Neural cell (in vitro differentiated cells): ENCODE results near the gene DCDC2. TPM values are rescaled to one million over a fixed set of nuclear protein-coding genes. Genes with fewer than 3 reads are reported as not detected.

ENCODE experiments used
- H2AFZ ChIP-seq: fragments of 200-600, 300-800 bp; sonication (generic), shearing (Covaris generic); 2 replicates; pipeline ENCODE4 v1.6.0; 2014; ENCODE audit warnings: low read depth, mild to moderate bottlenecking, antibody characterized with exemption, low read length, moderate library complexity
- H3F3A ChIP-seq: fragments of 200-600 bp; shearing (Covaris generic); 2 replicates; pipeline ENCODE4 v1.6.1; 2016; ENCODE audit warnings: mild to moderate bottlenecking, moderate library complexity, mixed read lengths, antibody characterized with exemption, low read length; ENCODE audit not compliant: insufficient read depth, poor library complexity, severe bottlenecking
- H3K27ac ChIP-seq: fragments of 200-600, 300-800 bp; sonication (generic), shearing (Covaris generic); 2 replicates; pipeline ENCODE4 v1.5.1; 2014; ENCODE audit warnings: mild to moderate bottlenecking, low read length, moderate library complexity
- H3K27me3 ChIP-seq: fragments of 300-800, 200-600 bp; sonication (generic), shearing (Covaris generic); 2 replicates; pipeline ENCODE4 v1.6.0; 2014; ENCODE audit warnings: mild to moderate bottlenecking, low read depth, low read length, moderate library complexity; ENCODE audit not compliant: insufficient read depth
- H3K36me3 ChIP-seq: fragments of 300-800, 200-600 bp; sonication (generic), shearing (Covaris generic); 2 replicates; pipeline ENCODE4 v1.5.1; 2014; ENCODE audit warnings: mild to moderate bottlenecking, antibody characterized with exemption, low read length, moderate library complexity; ENCODE audit not compliant: insufficient read depth
- H3K4me2 ChIP-seq: fragments of 300-800, 200-600 bp; sonication (generic), shearing (Covaris generic); 2 replicates; pipeline ENCODE4 v1.6.0; 2014; ENCODE audit warnings: mild to moderate bottlenecking, low read length
- H3K4me3 ChIP-seq: fragments of 300-800, 200-600 bp; sonication (generic), shearing (Covaris generic); 2 replicates; pipeline ENCODE4 v1.5.1; 2014; ENCODE audit warnings: mild to moderate bottlenecking, low read length, moderate library complexity
- H3K79me2 ChIP-seq: fragments of 200-600 bp; shearing (Covaris generic); replicated peaks from 2 replicates; pipeline ENCODE4 v1.6.0; 2014; ENCODE audit warnings: mild to moderate bottlenecking, low read length, moderate library complexity; ENCODE audit not compliant: insufficient read depth
- H3K9ac ChIP-seq: fragments of 300-800, 200-600 bp; sonication (generic), shearing (Covaris generic); 2 replicates; pipeline ENCODE4 v1.6.1; 2016; ENCODE audit warnings: mild to moderate bottlenecking, low read length, mixed read lengths
- H3K9me2 ChIP-seq: fragments of 200-600 bp; shearing (Covaris generic); 2 replicates; pipeline ENCODE4 v1.6.1; 2016; ENCODE audit warnings: mild to moderate bottlenecking, low read length, mixed read lengths; ENCODE audit not compliant: insufficient read depth
- H3K9me3 ChIP-seq: fragments of 200-600, 300-800 bp; sonication (generic), shearing (Covaris generic); 2 replicates; pipeline ENCODE4 v1.6.1; 2016; ENCODE audit warnings: mild to moderate bottlenecking, mixed run types, low read length, moderate library complexity, mixed read lengths
- H4K20me1 ChIP-seq: fragments of 200-600 bp; shearing (Covaris generic); 2 replicates; pipeline ENCODE4 v1.6.1; 2016; ENCODE audit warnings: mild to moderate bottlenecking, mixed run types; ENCODE audit not compliant: insufficient read depth
- EP300 ChIP-seq: fragments of 450-650 bp; conservative IDR thresholded peaks from 2 replicates; pipeline ENCODE4 v1.6.1; 2014; ENCODE audit warnings: antibody characterized with exemption, mild to moderate bottlenecking, moderate library complexity; ENCODE audit not compliant: poor library complexity, severe bottlenecking
- EZH2 ChIP-seq: fragments of 200-600, 300-800 bp; shearing (Covaris generic), sonication (generic); IDR thresholded peaks from 2 replicates; pipeline ENCODE4 v1.6.1; 2014; ENCODE audit warnings: antibody characterized with exemption, low read length, borderline replicate concordance, mild to moderate bottlenecking; ENCODE audit not compliant: insufficient read depth, poor library complexity, severe bottlenecking
- MXI1 ChIP-seq: fragments of 450-650 bp; conservative IDR thresholded peaks from 2 replicates; pipeline ENCODE4 v1.6.1; 2014; ENCODE audit warnings: antibody characterized with exemption, mild to moderate bottlenecking; ENCODE audit not compliant: poor library complexity, severe bottlenecking
- POLR2AphosphoS5 ChIP-seq: IDR thresholded peaks from 2 replicates; pipeline ENCODE4 v1.6.1; 2012
- RAD21 ChIP-seq: fragments of 450-650 bp; conservative IDR thresholded peaks from 2 replicates; pipeline ENCODE4 v1.6.1; 2014; ENCODE audit warnings: antibody characterized with exemption, mild to moderate bottlenecking, moderate library complexity
- SMC3 ChIP-seq: fragments of 450-650 bp; conservative IDR thresholded peaks from 2 replicates; pipeline ENCODE4 v1.6.1; 2014; ENCODE audit warnings: antibody characterized with exemption, mild to moderate bottlenecking, moderate library complexity; ENCODE audit not compliant: poor library complexity
- TAF1 ChIP-seq: IDR thresholded peaks from 2 replicates; pipeline ENCODE4 v1.6.1; 2012; ENCODE audit warnings: low read depth
- polyA plus RNA-seq: library from polyadenylated mRNA; depleted of rRNA; stranded (reverse); fragments of >200 nt; gene quantifications from 2 replicates; pipeline ENCODE4 v1.2.3, GENCODE V29; 2014
- TF ChIP-seq, protein P1 (sequence below): IDR thresholded peaks from 2 replicates; pipeline ENCODE4 v1.6.1; 2012; ENCODE audit warnings: borderline replicate concordance
- TF ChIP-seq, protein P2 (sequence below): fragments of 450-650 bp; IDR thresholded peaks from 2 replicates; pipeline ENCODE4 v1.5.1; 2014; ENCODE audit warnings: antibody characterized with exemption, mild to moderate bottlenecking, moderate library complexity; ENCODE audit not compliant: poor library complexity, severe bottlenecking

The DCDC2 gene
- polyA plus RNA-seq, 1 donor from 2014 or later, result 0.57 TPM

DNA sequence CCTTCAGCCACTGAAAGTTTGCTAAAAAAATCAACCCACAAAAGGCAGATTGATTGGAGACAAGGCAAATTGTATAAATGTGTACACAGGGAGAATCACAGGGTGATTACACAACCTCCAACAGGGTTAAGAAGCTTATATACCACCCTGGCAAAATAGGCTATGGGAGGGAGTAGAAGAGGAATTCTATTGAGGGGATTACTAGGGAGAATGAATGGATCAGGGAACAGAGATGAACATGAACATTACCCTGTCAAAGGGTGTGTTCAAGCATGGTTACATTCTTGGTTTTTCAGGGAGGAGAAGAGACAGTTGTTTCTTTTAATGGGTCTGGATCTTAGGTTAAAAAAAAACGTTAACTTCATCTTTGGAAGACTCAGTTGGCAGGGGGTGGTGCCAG is 39.8 kb upstream of the DCDC2 start:
- Histone ChIP-seq H2AFZ (no peak overlapping the region), H3K4me3 (no peak overlapping the region), H3K9ac (no peak overlapping the region), H3K36me3 (no peaks in the 10 kb centered on the region), H3K9me3 (no peaks in the 10 kb centered on the region), H3F3A (no peaks in the 10 kb centered on the region), H4K20me1 (no peaks in the 10 kb centered on the region), H3K27ac (no peak overlapping the region), H3K4me2 (no peak overlapping the region), H3K79me2 (no peaks in the 10 kb centered on the region), H3K9me2 (no peaks in the 10 kb centered on the region), H3K27me3 (no peaks in the 10 kb centered on the region)
- no peak for TF ChIP-seq EP300
- TF ChIP-seq, protein P1, sequence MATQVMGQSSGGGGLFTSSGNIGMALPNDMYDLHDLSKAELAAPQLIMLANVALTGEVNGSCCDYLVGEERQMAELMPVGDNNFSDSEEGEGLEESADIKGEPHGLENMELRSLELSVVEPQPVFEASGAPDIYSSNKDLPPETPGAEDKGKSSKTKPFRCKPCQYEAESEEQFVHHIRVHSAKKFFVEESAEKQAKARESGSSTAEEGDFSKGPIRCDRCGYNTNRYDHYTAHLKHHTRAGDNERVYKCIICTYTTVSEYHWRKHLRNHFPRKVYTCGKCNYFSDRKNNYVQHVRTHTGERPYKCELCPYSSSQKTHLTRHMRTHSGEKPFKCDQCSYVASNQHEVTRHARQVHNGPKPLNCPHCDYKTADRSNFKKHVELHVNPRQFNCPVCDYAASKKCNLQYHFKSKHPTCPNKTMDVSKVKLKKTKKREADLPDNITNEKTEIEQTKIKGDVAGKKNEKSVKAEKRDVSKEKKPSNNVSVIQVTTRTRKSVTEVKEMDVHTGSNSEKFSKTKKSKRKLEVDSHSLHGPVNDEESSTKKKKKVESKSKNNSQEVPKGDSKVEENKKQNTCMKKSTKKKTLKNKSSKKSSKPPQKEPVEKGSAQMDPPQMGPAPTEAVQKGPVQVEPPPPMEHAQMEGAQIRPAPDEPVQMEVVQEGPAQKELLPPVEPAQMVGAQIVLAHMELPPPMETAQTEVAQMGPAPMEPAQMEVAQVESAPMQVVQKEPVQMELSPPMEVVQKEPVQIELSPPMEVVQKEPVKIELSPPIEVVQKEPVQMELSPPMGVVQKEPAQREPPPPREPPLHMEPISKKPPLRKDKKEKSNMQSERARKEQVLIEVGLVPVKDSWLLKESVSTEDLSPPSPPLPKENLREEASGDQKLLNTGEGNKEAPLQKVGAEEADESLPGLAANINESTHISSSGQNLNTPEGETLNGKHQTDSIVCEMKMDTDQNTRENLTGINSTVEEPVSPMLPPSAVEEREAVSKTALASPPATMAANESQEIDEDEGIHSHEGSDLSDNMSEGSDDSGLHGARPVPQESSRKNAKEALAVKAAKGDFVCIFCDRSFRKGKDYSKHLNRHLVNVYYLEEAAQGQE, result no peak
- TF ChIP-seq, protein P2, sequence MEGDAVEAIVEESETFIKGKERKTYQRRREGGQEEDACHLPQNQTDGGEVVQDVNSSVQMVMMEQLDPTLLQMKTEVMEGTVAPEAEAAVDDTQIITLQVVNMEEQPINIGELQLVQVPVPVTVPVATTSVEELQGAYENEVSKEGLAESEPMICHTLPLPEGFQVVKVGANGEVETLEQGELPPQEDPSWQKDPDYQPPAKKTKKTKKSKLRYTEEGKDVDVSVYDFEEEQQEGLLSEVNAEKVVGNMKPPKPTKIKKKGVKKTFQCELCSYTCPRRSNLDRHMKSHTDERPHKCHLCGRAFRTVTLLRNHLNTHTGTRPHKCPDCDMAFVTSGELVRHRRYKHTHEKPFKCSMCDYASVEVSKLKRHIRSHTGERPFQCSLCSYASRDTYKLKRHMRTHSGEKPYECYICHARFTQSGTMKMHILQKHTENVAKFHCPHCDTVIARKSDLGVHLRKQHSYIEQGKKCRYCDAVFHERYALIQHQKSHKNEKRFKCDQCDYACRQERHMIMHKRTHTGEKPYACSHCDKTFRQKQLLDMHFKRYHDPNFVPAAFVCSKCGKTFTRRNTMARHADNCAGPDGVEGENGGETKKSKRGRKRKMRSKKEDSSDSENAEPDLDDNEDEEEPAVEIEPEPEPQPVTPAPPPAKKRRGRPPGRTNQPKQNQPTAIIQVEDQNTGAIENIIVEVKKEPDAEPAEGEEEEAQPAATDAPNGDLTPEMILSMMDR, result no peak
- no peak for TF ChIP-seq MXI1
- no peak for TF ChIP-seq EZH2
- no peak for TF ChIP-seq TAF1
- TF ChIP-seq RAD21, result no peak
- no peak for TF ChIP-seq POLR2AphosphoS5
- TF ChIP-seq SMC3, result no peak

DNA sequence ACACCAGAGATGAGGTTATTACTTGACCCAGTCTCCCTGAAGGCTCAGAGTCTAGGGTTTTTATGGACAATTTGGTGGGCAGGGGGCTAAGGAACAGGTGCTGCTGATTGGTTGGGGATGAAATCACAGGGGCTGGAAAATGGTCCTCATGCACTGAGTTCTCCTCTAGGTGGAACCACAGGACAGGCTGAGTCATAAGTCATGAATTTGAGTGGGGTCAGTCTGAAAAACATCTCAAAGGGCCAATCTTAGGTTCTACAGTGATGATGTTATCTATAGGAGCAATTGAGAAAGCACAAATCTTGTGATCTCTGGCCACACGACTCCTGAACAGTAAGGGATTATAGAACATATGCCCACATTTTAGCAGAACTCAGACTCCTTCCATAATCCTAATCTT is 39.0 kb upstream of the DCDC2 start:
- H3K9me3 ChIP-seq, result no peaks in the 10 kb centered on the region
- H3K27me3 ChIP-seq, result no peaks in the 10 kb centered on the region
- no peak overlapping the region for H3K4me2 ChIP-seq
- no peaks in the 10 kb centered on the region for H3F3A ChIP-seq
- no peaks in the 10 kb centered on the region for H3K36me3 ChIP-seq
- no peak overlapping the region for H3K9ac ChIP-seq
- no peak overlapping the region for H3K4me3 ChIP-seq
- H3K79me2 ChIP-seq, result no peaks in the 10 kb centered on the region
- H3K9me2 ChIP-seq, result no peaks in the 10 kb centered on the region
- no peak overlapping the region for H2AFZ ChIP-seq
- TF ChIP-seq MXI1 (no peak), POLR2AphosphoS5 (no peak), TAF1 (no peak), SMC3 (no peak), RAD21 (no peak)
- TF ChIP-seq, protein P2, result no peak
- TF ChIP-seq, protein P1, result no peak
- H4K20me1 ChIP-seq, result no peaks in the 10 kb centered on the region
- H3K27ac ChIP-seq, result no peak overlapping the region
